ENCODE measurements around the gene LRRC4C. TPM values are rescaled to one million over a fixed set of nuclear protein-coding genes. Genes with fewer than 3 reads are reported as not detected.

The LRRC4C gene
- total RNA-seq, 1 experiment from 2014 or later: 0.15 TPM

DNA sequence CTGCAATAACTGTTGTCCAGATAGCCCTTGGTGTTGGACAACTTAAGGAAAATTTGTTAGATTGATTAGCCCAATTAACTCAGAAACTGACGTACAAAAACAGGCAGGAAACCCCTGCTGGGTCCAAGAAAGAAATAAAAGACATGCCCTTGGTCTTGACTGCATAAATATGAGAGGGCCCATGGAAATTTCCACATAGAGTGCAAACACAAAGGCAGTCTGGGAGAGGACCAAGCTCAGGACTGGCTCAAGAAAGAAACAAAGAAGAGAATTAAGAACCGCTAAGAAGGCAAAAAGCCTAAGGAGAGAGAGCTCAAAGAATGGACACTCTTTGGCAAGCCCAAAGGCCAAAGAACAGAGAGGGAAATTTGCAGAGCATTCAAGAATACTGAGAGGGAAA is 1243.9 kb downstream of the LRRC4C start:
- BruUV-seq (replicated peaks): no TSS peak
- Histone ChIP-seq H3K27ac (ENCODE audit: low read length) (no peak overlapping the region), H3K4me3 (ENCODE audit: low read depth in 2 of 2, low read length in 2 of 2) (no peak overlapping the region), H3K36me3 (ENCODE audit: control insufficient read depth, insufficient read depth, low read length) (no peaks in the 10 kb centered on the region), H3K4me1 (ENCODE audit: control insufficient read depth, insufficient read depth, low read length) (no peaks in the 10 kb centered on the region), H3K27me3 (ENCODE audit: control insufficient read depth, insufficient read depth, low read length) (no peaks in the 10 kb centered on the region), H3K9me3 (ENCODE audit: control insufficient read depth, insufficient read depth, low read depth, low read length) (no peaks in the 10 kb centered on the region)
- in situ Hi-C loops (cut with HindIII; ENCODE audit: low pct_unique_long_range_greater_than_20kb, low sequenced_read_pairs): no loop called here
- ATAC-seq (no peak), DNase-seq (ENCODE audit: low read depth, low spot score) (no peak)
- intact Hi-C loops (cut with micrococcal nuclease; ENCODE audit: unreplicated experiment): no loop called here
- TF ChIP-seq, protein P1, sequence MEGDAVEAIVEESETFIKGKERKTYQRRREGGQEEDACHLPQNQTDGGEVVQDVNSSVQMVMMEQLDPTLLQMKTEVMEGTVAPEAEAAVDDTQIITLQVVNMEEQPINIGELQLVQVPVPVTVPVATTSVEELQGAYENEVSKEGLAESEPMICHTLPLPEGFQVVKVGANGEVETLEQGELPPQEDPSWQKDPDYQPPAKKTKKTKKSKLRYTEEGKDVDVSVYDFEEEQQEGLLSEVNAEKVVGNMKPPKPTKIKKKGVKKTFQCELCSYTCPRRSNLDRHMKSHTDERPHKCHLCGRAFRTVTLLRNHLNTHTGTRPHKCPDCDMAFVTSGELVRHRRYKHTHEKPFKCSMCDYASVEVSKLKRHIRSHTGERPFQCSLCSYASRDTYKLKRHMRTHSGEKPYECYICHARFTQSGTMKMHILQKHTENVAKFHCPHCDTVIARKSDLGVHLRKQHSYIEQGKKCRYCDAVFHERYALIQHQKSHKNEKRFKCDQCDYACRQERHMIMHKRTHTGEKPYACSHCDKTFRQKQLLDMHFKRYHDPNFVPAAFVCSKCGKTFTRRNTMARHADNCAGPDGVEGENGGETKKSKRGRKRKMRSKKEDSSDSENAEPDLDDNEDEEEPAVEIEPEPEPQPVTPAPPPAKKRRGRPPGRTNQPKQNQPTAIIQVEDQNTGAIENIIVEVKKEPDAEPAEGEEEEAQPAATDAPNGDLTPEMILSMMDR (IDR thresholded peaks at IDR 0.05): no peak
- no peak for TF ChIP-seq SIN3A (IDR thresholded peaks at IDR 0.05; ENCODE audit: borderline replicate concordance, insufficient read depth, low read depth, low read length)
- TF ChIP-seq, protein P2, sequence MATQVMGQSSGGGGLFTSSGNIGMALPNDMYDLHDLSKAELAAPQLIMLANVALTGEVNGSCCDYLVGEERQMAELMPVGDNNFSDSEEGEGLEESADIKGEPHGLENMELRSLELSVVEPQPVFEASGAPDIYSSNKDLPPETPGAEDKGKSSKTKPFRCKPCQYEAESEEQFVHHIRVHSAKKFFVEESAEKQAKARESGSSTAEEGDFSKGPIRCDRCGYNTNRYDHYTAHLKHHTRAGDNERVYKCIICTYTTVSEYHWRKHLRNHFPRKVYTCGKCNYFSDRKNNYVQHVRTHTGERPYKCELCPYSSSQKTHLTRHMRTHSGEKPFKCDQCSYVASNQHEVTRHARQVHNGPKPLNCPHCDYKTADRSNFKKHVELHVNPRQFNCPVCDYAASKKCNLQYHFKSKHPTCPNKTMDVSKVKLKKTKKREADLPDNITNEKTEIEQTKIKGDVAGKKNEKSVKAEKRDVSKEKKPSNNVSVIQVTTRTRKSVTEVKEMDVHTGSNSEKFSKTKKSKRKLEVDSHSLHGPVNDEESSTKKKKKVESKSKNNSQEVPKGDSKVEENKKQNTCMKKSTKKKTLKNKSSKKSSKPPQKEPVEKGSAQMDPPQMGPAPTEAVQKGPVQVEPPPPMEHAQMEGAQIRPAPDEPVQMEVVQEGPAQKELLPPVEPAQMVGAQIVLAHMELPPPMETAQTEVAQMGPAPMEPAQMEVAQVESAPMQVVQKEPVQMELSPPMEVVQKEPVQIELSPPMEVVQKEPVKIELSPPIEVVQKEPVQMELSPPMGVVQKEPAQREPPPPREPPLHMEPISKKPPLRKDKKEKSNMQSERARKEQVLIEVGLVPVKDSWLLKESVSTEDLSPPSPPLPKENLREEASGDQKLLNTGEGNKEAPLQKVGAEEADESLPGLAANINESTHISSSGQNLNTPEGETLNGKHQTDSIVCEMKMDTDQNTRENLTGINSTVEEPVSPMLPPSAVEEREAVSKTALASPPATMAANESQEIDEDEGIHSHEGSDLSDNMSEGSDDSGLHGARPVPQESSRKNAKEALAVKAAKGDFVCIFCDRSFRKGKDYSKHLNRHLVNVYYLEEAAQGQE (IDR thresholded peaks at IDR 0.05; ENCODE audit: insufficient read depth in 1 of 2, low read depth in 2 of 2, low read length in 1 of 2): no peak
- no peak for TF ChIP-seq POLR2AphosphoS5 (IDR thresholded peaks at IDR 0.05; ENCODE audit: low read depth, low read length)
- no peak for TF ChIP-seq TCF7L2 (IDR thresholded peaks at IDR 0.05; ENCODE audit: low read depth, low read length)
- ChIA-PET CTCF (no interaction called here), POLR2A (no interaction called here)

DNA sequence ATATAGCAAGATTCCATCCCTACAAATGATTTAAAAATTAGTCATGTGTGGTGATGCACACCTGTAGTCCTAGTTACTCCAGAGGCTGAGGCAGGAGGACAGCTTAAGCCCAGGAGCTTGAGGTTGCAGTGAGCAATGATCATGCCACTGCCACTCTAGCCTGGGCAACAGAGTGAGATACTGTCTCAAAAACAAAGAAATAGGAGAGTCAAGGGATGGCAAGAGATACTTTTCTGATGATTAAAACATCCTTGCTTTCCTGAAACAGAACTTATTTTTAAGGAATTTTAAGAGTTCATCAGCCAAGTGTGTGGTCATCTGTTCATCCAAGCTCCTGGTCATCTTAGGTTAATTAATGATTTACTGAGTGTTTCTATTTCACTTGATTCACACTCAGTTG is 1252.0 kb downstream of the LRRC4C start:
- no peaks in the 10 kb centered on the region for H3K9me3 ChIP-seq (ENCODE audit: control insufficient read depth, insufficient read depth, low read depth, low read length)
- TF ChIP-seq, protein P2 (IDR thresholded peaks at IDR 0.05; ENCODE audit: insufficient read depth in 1 of 2, low read depth in 2 of 2, low read length in 1 of 2): no peak
- TF ChIP-seq TCF7L2 (IDR thresholded peaks at IDR 0.05; ENCODE audit: low read depth, low read length) (no peak), SIN3A (IDR thresholded peaks at IDR 0.05; ENCODE audit: borderline replicate concordance, insufficient read depth, low read depth, low read length) (no peak), POLR2AphosphoS5 (IDR thresholded peaks at IDR 0.05; ENCODE audit: low read depth, low read length) (no peak)
- TF ChIP-seq, protein P1 (IDR thresholded peaks at IDR 0.05): no peak
- in situ Hi-C loops (cut with HindIII; ENCODE audit: low pct_unique_long_range_greater_than_20kb, low sequenced_read_pairs) (no loop called here), intact Hi-C loops (cut with micrococcal nuclease; ENCODE audit: unreplicated experiment) (no loop called here)
- no peaks in the 10 kb centered on the region for H3K36me3 ChIP-seq (ENCODE audit: control insufficient read depth, insufficient read depth, low read length)
- no peak for ATAC-seq
- no peaks in the 10 kb centered on the region for H3K4me1 ChIP-seq (ENCODE audit: control insufficient read depth, insufficient read depth, low read length)
- no peak for DNase-seq (ENCODE audit: low read depth, low spot score)
- BruUV-seq (replicated peaks): no TSS peak
- ChIA-PET POLR2A (no interaction called here), CTCF (no interaction called here)
- no peak overlapping the region for H3K27ac ChIP-seq (ENCODE audit: low read length)
- no peaks in the 10 kb centered on the region for H3K27me3 ChIP-seq (ENCODE audit: control insufficient read depth, insufficient read depth, low read length)
- H3K4me3 ChIP-seq (ENCODE audit: low read depth in 2 of 2, low read length in 2 of 2): no peak overlapping the region

All from Panc1 (cell line).